DND-41 (cell line): ENCODE results near the gene ZSCAN22.

Source experiments
- EZH2 ChIP-seq: IDR thresholded peaks from 3 replicates; pipeline ENCODE4 v1.6.1; 2012; ENCODE audit warnings: borderline replicate concordance, low read depth, mild to moderate bottlenecking, moderate library complexity, low read length, inconsistent platforms; ENCODE audit not compliant: severe bottlenecking
- TF ChIP-seq, protein P1 (sequence below): IDR thresholded peaks from 2 replicates; pipeline ENCODE4 v1.5.1; 2012; ENCODE audit warnings: borderline replicate concordance, low read length, moderate library complexity, mild to moderate bottlenecking; ENCODE audit not compliant: poor library complexity, severe bottlenecking; ENCODE audit errors: extremely low read depth

DNA sequence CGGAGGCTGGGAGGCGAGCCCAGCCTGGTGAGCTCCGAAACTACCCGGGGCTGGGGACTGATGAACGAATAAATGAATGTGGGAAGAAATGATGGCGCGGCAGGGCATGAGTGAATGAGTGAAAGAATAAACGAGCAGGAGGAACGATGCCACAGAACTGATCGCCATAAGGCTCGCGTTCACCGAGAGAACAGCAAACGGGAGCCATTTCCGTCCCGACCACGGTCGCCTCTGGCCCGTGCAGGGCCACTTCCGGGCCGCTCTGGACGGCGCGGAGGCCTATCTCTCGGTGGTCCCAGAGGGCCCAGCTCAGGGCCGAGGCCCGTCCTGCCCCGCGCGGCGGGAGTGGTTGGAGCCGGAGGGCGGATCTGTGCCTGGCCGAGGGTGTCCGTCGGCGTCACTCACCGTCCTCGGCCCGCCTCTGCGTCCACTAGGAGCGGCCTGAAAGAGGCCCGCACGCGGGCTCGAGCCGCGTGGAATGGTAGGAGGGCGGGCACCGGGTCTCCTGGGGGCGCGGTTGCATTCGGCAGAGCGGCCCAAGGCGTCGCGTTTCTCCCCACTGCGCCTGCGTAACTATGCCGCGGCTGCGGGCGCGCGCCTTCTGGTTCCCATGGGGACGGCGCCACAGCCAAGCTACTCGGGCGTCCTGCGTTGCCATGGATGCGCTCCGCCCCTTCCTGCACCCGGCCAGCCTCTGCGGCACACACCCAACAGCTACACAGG lies 35.6 kb downstream of the ZSCAN22 start, which contains the start of gene ZNF497:
- TF ChIP-seq, protein P1, sequence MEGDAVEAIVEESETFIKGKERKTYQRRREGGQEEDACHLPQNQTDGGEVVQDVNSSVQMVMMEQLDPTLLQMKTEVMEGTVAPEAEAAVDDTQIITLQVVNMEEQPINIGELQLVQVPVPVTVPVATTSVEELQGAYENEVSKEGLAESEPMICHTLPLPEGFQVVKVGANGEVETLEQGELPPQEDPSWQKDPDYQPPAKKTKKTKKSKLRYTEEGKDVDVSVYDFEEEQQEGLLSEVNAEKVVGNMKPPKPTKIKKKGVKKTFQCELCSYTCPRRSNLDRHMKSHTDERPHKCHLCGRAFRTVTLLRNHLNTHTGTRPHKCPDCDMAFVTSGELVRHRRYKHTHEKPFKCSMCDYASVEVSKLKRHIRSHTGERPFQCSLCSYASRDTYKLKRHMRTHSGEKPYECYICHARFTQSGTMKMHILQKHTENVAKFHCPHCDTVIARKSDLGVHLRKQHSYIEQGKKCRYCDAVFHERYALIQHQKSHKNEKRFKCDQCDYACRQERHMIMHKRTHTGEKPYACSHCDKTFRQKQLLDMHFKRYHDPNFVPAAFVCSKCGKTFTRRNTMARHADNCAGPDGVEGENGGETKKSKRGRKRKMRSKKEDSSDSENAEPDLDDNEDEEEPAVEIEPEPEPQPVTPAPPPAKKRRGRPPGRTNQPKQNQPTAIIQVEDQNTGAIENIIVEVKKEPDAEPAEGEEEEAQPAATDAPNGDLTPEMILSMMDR: peak; percentile 32
- TF ChIP-seq EZH2: no peak
